T-helper 1 cell (primary cell): Measurements from ENCODE around the gene SIRT1.
"Not testable (repeated sequence)": the region's sequence is repeated elsewhere in the genome, so short reads cannot be mapped to it uniquely, and the experiment has no call there.

ENCODE experiments used
- DNase-seq, 5 donors: peaks; one replicate each; pipeline ENCODE4 v3.0.0-alpha.2; 2012 to 2020

The SIRT1 gene

GRCh38 chr10:67966035-67966434 lies 81.6 kb downstream of the SIRT1 start:
- DNase-seq, result not testable (repeated sequence)
